HL-60/S4 (cell line): ENCODE measurements around the gene ALK.
"Not testable (repeated sequence)": the region's sequence is repeated elsewhere in the genome, so short reads cannot be mapped to it uniquely, and the experiment has no call there.

Experiments
- in situ Hi-C: fragments of 300-500 bp; cut with MboI; formaldehyde crosslinking; loops from 2 replicates; pipeline ENCODE4 v1.14.3; 2022; ENCODE audit warnings: low sequenced_read_pairs

The ALK gene

DNA sequence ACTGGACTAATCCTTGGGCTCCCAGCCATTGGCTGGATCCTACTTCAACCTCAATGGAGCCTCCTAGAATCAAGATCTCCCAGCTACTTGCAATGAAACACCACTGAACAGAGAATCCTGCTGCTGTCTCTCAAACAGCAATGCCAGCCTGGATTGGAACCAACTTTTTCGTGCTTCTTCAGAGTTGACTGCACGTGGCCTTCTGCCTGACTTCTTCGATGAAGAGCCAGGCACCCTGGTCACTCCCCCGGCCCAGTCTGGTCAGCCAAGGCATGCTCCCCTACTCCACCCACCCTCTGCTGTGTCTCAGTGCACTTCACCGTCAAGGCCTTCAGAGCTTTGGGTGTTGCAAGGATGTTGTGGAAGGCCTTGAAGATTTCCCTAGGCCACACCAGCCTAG, 657.5 kb downstream of the ALK start:
- in situ Hi-C loops = no loop called here

DNA sequence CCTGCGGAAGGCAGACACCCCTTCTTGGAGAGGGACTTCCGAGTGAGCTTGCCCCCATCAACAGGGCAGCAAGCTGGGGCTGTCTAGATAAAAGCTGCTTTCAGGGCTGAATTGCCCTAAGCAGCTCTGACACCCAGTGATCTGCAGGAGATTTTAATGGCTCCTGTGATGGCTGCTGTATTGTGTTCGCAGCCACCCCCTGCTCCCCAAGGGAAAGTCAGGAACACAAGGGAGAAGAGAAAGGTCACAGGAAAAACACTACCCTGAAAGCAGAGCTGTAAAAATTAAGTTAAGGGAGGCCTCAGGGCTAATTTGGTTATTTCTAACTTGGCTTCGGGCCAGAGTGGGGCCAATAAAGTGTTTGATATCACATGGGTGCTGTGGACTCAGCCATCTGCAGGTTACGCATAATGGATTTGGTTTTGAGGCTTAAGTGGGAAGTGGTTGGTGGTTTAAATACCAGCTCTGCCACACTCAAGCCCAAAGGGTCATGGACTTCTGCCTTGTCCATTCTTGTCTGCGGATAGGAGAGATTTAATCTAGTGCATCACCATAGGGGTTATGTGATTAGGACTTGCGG, 658.6 kb downstream of the ALK start:
- in situ Hi-C loops = no loop called here

DNA sequence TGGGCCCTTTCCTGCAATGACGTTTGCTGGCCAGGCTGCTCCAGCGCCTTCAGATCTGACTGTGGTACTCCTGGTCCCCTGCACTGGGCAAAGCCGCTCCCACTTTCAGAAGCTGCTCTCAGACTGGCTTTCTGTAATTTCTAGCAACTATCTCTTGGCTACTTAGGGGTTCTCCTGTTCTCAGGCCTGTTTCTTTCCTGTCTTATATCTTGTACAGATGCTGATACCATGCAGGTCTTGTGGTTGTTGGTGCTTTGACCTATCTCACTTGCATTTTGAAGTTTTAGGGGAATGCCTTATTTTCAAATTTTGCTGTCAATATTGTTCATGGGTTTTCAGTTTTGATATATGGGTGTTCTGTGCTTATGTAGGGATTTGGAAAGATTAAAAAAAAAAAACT, 660.4 kb downstream of the ALK start:
- in situ Hi-C loops = no loop called here

DNA sequence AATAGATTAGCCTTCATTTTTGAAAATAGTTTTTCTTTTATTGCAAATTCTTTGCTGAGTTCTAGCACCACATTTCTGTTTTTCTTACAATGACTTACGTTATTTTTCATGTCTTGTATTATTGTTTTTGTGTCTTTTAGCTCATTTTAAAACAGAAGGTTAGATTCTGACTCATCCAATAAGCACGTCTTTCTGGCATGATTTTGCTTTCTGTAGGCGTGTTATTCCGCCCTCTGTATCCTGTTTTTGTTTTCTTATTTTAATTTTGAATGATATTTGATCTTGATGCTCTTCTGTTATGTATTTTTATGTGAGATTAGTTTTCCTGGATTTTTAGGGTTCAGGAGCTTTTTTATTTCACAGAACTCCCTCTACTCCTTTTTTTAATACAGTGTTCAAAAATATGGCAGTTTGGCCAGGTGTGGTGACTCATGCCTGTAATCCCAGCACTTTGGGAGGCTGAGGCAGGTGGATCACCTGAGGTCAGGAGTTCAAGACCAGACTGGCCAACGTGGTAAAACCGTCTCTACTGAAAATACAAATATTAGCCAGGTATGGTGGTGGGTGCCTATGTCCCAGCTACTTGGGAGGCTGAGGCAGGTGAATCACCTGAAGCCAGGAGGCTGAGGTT, 661.1 kb downstream of the ALK start:
- in situ Hi-C loops = no loop called here

DNA sequence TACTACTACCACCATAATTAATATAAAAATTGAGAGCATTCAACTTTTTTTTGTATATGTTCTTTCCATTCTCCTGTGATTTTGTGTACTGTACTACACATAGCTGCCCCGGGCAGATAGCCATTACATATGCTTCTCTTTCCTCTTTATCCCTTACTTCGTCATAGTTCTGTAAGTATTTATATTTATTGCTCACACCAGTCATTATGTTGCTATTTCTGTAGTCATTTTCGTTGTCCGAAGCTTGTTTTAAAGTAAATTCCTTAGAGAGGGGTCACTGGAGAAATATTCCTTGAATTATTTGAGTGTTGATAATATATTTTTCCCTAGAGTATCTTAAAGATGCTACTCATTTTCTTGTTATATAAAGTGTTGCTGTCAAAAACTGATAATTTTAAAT, 662.2 kb downstream of the ALK start:
- in situ Hi-C loops = no loop called here

DNA sequence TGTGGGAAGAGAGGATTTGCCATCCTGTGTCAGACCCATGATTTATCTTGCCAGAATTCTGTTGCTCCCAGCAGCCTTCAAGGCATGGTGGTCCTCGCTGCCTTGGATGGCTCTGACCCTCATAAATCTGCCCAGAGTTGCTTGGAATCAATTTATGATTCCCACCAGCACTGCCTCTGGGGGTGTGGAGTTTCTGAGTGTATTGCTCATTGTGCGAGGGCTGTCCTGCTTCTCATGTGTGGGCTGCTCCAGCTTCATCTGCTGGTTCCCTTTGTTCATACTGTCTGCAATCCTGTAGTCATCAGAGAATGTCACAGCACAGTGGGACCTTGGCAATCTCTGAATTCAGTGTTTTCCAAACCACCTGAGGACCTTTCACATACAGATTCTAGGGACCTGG, 666.4 kb downstream of the ALK start:
- in situ Hi-C loops = no loop called here

DNA sequence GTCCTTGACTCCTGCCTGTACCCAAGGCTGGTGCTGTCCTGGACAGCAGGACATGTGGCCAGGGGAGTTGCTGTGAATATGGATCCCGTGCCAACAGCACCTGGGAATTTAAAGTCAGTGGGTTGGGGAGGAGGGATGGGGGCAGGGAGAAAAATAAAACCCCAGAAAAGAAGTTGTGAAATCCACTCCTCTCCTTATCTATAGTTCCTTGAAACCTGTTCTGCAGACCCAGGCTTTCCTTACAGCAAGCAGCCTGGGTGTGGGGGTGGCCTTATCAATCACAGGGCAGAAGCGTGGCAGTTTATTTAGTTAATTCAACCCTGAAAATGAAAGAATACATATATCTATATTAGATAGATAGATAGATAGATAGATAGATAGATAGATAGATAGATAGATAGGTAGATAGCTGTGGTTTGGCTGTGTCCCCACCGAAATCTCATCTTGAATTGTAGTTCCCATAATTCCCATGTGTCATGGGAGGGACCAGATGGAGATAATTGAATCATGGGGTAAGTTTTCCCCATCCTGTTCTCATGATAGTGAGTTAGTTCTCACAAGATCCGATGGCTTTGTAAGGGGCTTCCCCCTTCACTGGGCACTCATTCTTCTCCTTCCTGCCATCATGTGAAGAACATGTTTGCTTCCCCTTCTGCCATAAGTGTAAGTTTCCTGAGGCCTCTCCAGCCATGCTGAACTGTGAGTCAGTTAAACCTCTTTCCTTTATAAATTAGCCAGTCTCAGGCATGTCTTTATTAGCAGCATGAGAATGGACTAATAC, 667.7 kb downstream of the ALK start:
- in situ Hi-C loops = not testable (repeated sequence)

DNA sequence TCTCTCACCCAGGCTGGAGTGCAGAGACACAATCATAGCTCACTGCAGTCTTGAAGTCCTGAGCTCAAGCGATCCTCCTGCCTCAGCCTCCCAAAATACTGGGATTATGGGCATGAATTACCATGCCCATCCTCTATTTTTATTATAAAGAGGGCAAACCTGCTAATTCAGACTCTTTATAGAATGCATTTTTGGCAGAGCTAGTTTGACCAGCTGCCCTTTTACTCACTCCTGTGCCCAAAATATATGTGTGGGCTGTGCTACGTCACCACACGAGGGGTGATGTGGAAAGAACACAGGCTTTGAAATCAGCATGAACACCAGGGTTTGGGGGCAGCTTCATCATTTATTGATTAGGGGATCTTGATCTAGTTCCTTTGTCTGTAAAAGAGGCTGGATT, 668.4 kb downstream of the ALK start:
- in situ Hi-C loops = no loop called here

DNA sequence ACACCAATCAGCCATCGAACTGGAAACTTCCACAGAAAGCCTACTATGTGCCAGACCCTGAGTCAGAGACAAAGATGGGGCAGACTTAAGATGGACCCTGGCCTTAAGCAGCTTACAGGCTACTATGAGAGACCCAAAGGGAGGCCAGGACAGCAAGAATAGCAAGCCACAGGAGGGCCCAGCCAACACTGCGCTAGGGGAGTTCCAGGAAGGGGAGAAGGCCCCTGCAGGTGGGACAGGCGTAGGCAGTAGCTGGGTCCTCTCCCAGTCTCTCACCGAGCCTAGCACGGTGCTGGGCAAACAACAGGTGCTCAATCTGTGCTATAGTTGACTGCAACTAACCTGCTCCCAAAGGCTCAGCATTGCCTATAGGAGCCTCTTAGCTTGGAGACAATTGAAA, 670.0 kb downstream of the ALK start:
- in situ Hi-C loops = no loop called here

DNA sequence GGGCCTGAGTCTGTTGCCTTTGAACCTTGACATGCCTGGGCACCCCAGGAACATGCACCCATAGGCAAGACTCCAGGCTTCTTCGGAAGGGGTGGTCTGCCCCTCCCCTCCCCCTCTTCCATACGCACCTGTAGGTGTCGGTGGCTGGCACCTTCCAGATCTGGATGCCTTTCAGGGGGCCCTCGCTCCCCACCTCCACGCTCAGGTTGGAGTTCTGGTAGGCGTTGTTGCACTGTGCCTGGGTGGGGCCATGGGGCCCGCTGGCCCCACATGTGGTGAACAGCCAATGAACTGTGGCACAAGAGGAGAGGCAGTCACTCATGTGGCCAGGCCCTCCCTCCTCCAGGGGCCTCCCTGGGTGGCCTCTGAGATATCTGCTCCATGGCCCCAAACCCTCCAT, 670.4 kb downstream of the ALK start:
- in situ Hi-C loops = no loop called here

DNA sequence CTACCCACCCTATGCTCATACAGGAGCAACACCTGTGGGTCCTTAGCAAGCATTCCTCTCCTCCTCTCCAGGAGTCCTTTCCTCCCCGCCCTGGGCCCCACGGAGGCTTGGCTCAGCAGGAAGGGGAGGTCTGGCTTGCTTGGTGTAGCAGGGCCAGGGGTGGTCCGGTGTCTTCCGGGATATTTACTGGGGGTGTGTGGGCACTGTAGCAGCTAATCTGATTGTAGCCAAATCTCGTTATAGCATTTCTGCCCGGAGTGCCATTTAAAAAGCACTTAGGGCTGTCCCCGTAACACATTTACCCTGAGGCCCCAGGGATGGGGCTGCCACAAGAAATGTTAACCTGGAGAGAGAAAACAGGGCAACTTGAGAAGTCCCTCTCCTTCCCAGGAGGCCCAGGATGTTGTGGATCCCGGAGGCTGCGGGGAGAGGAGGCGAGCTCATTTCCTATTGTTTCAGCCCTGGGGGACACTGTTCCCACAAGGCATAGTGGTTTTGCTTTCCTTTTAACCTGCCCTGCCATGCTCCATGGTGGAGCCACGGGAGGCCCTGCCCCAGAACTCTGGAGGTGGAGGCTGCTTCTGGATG, 671.6 kb downstream of the ALK start:
- in situ Hi-C loops = no loop called here

DNA sequence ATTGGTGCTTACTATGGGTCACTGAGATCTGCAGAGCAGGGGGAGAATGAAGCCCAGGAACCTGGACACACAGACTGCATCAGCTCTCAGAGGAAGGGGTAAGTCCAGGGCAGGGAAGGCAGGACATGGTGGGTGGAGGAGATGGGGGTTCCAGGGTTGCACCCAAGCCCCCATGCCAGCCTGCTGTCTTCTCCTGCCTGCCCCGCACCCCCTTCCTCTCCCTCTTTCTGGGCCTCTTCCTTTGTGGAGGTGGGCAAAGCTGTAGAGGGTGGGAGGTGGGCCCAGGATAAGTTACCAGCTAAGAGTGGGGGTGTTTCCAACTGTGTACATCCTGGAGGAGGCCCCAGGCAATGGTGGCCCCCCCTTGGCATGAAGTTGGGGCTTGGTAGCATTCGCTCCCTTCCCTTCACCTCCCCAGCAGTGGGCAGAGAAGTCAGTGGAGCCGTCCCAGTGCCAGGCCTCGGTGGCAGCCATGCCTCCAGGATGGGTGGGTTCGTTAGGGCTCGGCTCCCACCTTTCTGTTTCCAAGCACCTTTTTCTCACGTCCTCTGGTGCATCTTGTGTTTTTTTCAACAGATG, 674.0 kb downstream of the ALK start:
- in situ Hi-C loops = no loop called here

DNA sequence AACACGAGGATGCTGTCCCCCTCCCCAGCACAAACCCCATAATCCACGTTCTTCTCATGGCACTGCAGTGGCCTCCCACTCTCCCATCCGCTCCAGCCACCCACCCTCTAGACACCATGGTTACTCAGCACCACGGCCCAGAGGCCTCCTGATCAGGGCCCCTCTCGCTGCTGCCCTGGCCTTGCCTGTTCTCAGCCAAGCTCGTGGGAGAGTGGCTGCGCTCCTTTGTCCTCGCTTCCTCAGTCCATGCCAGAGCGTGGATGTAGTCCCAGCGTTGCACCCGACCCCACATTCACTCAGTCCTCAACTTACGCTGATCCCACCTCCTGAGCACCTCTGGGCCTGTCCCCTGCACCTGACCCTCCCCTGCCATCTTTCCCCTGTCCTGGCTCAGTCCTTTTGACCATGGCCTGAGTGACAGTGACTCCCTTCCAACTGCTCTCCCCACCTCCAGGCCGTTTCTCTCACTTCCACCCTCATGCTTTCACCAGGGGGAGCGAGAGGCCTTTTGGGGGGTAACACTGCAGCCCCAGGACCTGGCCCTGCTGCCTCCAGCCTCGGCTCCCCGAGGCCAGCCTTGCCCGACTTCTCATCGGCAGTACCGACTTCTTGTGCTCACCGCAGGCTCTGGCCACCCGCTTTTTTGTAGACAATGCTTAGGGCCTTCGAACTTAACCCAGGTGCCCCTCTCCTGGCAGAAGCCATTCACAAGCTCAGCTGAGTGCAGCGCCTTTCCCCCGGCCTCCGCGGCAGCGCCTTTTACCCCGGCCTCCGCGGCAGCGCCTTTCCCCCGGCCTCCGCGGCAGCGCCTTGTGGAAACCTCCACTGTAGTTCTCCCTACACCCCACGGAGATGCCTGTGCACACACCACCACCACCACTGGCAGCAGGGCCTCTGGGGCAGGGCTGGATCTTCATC, 674.7 kb downstream of the ALK start:
- in situ Hi-C loops = no loop called here

DNA sequence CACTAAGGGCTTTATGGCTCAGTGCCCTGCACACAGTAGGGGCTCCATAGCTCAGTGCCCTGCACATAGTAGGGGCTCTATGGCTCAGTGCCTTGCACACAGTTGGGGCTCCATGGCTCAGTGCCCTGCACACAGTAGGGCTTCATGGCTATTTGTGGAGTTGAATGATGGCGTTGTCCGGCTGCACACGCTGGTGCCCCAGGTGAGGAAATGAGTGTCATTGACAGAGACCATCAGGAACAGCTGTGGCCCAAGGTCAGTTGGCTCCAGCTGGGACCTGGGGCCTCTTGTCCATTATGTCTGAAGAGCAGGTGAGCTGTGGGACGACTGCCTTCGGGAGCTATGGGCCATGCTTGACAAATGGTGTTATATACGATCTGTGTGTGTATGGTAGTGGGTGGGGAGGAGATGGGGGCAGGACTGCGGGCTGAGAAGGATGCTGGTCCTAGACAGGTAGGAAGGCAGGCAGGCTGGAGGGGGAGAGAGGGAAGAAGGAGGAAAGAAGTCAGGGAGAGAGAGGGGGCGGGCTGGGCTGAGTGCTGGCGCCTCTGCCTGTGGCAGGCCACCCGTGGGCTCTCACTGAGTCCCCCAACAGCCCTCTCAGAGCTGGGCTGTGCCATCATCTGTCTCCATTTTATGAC, 675.5 kb downstream of the ALK start:
- in situ Hi-C loops = no loop called here

DNA sequence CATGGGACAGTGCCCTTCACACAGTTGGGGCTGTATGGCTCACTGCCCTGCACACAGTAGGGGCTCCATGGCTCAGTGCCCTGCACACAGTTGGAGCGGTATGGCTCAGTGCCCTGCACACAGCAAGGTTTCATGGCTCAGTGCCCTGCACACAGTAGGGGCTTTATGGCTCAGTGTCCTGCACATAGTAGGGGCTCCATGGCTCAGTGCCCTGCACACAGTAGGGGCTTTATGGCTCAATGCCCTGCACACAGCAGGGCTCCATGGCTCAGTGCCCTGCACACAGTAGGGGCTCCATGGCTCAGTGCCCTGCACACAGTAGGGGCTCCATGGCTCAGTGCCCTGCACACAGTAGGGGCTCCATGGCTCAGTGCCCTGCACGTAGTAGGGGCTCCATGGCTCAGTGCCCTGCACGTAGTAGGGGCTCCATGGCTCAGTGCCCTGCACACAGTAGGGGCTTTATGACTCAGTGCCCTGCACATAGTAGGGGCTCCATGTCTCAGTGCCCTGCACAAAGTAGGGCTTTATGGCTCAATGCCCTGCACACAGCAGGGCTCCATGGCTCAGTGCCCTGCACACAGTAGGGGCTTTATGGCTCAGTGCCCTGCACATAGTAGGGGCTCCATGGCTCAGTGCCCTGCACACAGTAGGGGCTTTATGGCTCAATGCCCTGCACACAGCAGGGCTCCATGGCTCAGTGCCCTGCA, 676.2 kb downstream of the ALK start:
- in situ Hi-C loops = not testable (repeated sequence)

DNA sequence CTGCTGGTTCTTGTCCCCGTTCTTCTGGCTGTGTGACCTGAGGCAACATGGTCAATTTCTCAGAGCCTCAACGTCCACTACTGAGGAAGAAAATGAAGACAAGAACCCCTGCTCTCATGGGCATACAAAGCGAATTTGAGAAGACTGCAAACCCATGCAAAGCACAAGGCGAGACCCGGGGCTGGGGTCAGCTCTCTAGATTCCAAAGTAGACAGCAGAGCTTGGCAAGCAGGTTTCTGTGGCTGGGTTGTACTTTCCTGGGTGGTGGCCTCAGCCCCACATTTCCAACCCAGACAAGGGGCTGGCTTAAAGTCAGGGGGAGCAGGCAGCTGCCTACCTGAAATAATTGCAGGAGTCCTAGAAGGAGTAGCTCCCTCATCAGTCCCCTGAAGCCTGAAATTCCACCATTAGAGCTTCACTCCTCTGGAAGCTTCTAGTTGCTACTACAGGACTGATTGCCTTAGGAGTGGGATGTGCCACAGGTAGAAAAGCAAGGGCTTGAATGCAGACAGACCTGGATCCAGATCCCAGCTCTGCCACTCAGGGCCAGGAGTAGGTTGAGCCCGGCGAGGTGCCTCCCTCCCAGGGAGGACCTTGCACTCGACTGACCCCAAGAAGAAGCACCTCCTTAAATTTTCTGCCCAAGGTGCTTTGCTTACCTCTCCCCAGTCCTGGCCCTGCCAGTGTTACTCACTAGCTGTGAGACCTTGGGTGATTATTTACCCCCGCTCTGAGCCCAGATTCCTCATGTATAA, 678.6 kb downstream of the ALK start:
- in situ Hi-C loops = no loop called here

DNA sequence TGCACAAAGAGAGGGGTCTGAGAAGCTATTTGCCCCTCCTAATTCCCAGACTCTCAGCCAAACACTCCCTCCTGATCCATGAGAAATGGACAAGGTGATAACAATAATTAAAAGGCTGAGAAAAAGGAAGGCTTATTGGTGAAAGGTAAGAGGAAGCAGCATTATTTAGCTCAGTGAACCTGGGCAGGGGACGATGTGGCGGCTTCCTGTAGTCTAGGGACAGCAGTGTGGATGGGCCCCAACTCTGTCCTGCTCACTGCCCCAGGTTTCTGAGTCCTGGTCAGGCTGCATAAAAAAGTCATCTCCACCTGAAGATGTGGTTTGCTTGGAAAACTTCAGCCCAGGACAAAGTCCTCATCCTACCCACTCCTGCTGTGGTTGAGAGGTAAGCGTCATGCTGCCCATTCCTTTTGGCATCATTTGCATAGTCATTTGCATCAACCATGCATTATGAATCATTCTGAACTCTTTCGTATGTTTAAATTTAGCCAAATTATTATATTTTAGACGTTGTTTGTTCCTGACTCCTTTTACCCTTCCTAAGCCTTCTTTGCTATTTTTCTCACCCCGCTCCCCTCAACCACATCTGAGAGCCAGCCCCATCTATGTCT, 679.3 kb downstream of the ALK start:
- in situ Hi-C loops = no loop called here

DNA sequence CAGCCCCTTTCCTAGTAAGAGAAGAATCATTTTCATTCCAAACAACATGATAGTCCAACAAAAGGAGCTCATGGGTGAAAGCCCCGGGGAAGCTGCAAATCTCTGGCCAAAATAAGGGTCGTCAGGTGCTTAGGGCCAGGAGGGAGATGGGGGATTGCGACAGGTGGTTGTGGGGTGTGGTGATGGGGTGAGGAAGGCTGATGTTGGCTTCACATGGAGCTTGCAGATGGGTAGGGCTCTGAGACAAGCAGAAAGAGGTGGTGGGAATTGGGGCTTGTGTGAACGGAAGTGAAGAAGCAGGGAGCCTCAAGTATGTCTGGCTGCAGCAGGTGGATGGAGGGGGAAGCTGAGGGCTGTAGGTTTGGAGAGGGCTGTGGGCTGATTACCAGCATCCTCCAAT, 680.0 kb downstream of the ALK start:
- in situ Hi-C loops = no loop called here
